A673 (cell line): ENCODE measurements around the gene HMX1.

ENCODE experiments used
- EZH2 ChIP-seq: fragments of 200-600 bp; sonication (generic); IDR thresholded peaks from 2 replicates; pipeline ENCODE4 v1.6.1; 2017; ENCODE audit warnings: borderline replicate concordance, low read depth, mild to moderate bottlenecking, mixed read lengths, antibody characterized with exemption, low read length; ENCODE audit not compliant: poor library complexity, severe bottlenecking
- TF ChIP-seq, protein P1 (sequence below): fragments of 300-800, 200-600 bp; sonication (generic); conservative IDR thresholded peaks from 2 replicates; pipeline ENCODE4 v1.5.1; 2017; ENCODE audit warnings: low read depth, mild to moderate bottlenecking, antibody characterized with exemption, low read length, moderate library complexity, mixed read lengths

DNA sequence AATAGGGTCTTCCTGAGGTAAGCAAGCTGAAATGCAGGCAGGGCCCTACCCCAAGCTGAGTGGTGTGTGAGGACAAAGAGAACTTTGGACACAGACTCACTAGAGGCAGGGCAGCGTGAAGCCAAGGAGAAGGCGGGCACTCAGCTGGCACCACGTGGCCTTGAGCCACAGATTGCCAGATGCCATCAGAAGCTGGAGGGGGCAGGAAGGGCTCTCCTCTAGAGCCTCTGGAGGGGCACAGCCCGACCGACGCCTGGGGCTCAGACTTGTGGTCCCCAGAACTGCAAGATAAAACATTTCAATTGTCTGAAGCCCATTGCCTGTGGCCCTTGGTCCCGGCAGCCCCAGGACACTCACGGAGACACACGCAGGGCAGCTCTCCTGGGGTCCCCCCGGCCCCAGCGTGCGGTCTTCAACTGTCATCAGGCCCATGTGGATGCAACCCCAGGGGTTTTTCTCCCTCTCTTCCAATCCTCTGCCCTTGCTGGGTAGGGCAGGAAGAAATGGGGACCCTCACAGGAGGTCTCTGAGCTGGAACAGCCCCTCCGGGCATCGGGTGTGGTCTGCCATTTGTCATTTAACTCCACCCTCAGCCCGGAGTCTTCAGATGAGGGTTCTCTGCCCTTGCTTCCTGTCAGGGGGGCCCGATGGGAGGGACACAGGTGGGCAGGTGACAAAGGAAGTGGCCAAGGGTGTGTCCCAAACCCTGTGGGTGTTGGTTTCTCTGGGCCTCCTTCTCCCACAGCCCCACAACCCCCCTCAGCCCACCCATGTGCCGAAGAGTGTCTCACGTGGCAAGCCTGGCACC, 22.2 kb downstream of the HMX1 start:
- TF ChIP-seq, protein P1, sequence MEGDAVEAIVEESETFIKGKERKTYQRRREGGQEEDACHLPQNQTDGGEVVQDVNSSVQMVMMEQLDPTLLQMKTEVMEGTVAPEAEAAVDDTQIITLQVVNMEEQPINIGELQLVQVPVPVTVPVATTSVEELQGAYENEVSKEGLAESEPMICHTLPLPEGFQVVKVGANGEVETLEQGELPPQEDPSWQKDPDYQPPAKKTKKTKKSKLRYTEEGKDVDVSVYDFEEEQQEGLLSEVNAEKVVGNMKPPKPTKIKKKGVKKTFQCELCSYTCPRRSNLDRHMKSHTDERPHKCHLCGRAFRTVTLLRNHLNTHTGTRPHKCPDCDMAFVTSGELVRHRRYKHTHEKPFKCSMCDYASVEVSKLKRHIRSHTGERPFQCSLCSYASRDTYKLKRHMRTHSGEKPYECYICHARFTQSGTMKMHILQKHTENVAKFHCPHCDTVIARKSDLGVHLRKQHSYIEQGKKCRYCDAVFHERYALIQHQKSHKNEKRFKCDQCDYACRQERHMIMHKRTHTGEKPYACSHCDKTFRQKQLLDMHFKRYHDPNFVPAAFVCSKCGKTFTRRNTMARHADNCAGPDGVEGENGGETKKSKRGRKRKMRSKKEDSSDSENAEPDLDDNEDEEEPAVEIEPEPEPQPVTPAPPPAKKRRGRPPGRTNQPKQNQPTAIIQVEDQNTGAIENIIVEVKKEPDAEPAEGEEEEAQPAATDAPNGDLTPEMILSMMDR: no peak
- no peak for TF ChIP-seq EZH2
